Peyer's patch (tissue), 4 donors: ENCODE measurements around the gene AGBL5. TPM values are rescaled to one million over a fixed set of nuclear protein-coding genes. Genes with fewer than 3 reads are reported as not detected.

ENCODE experiments used
- DNase-seq, 3 donors: peaks; one replicate each; pipeline ENCODE4 v3.0.0-alpha.2; 2017 to 2019
- H3K27ac ChIP-seq, 4 donors: fragments of 200-600 bp; sonication (generic); one replicate each; pipeline ENCODE4 v1.5.1; 2016 to 2019
- H3K27me3 ChIP-seq, 2 donors: fragments of 200-600 bp; sonication (generic); one replicate each; pipeline ENCODE4 v1.5.1; 2019
- H3K36me3 ChIP-seq, 3 donors: fragments of 200-600 bp; sonication (generic); one replicate each; pipeline ENCODE4 v1.5.1; 2016 to 2019
- H3K4me1 ChIP-seq, 4 donors: fragments of 200-600 bp; sonication (generic); one replicate each; pipeline ENCODE4 v1.5.1; 2016 to 2019
- H3K4me3 ChIP-seq, 4 donors: fragments of 200-600 bp; sonication (generic); 1 replicate in 3 of 4; 2 replicates in 1 of 4; pipeline ENCODE4 v1.5.1; 2016 to 2019; ENCODE audit warnings: mild to moderate bottlenecking in 1 of 4
- H3K9me3 ChIP-seq, 4 donors: fragments of 200-600 bp; sonication (generic); one replicate each; pipeline ENCODE4 v1.5.1; 2016 to 2019; ENCODE audit warnings: mild to moderate bottlenecking in 1 of 4
- CTCF ChIP-seq, 6 experiments: fragments of 450-650 bp in 4 of 6; fragments of 200-600 bp in 2 of 6; sonication (generic) in 1 of 6; IDR thresholded peaks; one replicate each; pipeline ENCODE4 v1.5.1; 2017 to 2019; ENCODE audit warnings: antibody characterized with exemption in 6 of 6, mild to moderate bottlenecking in 3 of 6, moderate library complexity in 1 of 6
- POLR2A ChIP-seq, 2 donors: fragments of 450-650 bp; IDR thresholded peaks; one replicate each; pipeline ENCODE4 v1.5.1; 2017; ENCODE audit warnings: antibody characterized with exemption in 2 of 2, mild to moderate bottlenecking in 2 of 2, moderate library complexity in 2 of 2
- total RNA-seq, 4 donors: library from RNA; depleted of rRNA; stranded (reverse); fragments of >200 nt; gene quantifications; one replicate each; pipeline ENCODE4 v1.1.0, GENCODE V29; 2016

Gene AGBL5
- total RNA-seq, 4 donors from 2014 or later = 7.5 to 18.2 (median 12.3) TPM

GRCh38 chr2:27033253-27033852 lies 18.1 kb upstream of the AGBL5 start:
- Histone ChIP-seq H3K36me3 (peaks cover 0 to 37% (median 0%) of the 10 kb centered on the region in 3 donors), H3K4me3 (peak overlapping the region; percentile 71 to 98 (median 90)), H3K9me3 (no peaks in the 10 kb centered on the region), H3K27ac (peak overlapping the region; percentile 79 to 87 (median 84)), H3K4me1 (peaks cover 0 to 20% (median 5%) of the 10 kb centered on the region in 4 donors), H3K27me3 (no peaks in the 10 kb centered on the region)
- DNase-seq = no peak
- TF ChIP-seq CTCF (IDR thresholded peaks at IDR 0.05) (no peak), POLR2A (IDR thresholded peaks at IDR 0.05) (no peak)

GRCh38 chr2:27038012-27038411 lies 13.5 kb upstream of the AGBL5 start:
- TF ChIP-seq CTCF (IDR thresholded peaks at IDR 0.05) = no peak
- TF ChIP-seq POLR2A (IDR thresholded peaks at IDR 0.05) = no peak
- no peak for DNase-seq
- no peaks in the 10 kb centered on the region for H3K27me3 ChIP-seq
- H3K36me3 ChIP-seq = peaks cover 0 to 70% (median 0%) of the 10 kb centered on the region in 3 donors
- peaks cover 0 to 20% (median 5%) of the 10 kb centered on the region in 4 donors for H3K4me1 ChIP-seq
- no peak overlapping the region for H3K27ac ChIP-seq
- no peaks in the 10 kb centered on the region for H3K9me3 ChIP-seq
- H3K4me3 ChIP-seq = no peak overlapping the region

GRCh38 chr2:27038631-27039339 lies 12.7 kb upstream of the AGBL5 start:
- H3K36me3 ChIP-seq = peaks cover 0 to 70% (median 0%) of the 10 kb centered on the region in 3 donors
- H3K27ac ChIP-seq = no peak overlapping the region
- H3K4me1 ChIP-seq = peaks cover 0 to 24% (median 2%) of the 10 kb centered on the region in 4 donors
- no peaks in the 10 kb centered on the region for H3K9me3 ChIP-seq
- no peaks in the 10 kb centered on the region for H3K27me3 ChIP-seq
- H3K4me3 ChIP-seq = no peak overlapping the region
- no peak for DNase-seq
- no peak for TF ChIP-seq POLR2A (IDR thresholded peaks at IDR 0.05)
- TF ChIP-seq CTCF (IDR thresholded peaks at IDR 0.05) = no peak

GRCh38 chr2:27039426-27039825 lies 12.0 kb upstream of the AGBL5 start:
- Histone ChIP-seq H3K4me1 (peaks cover 0 to 18% (median 0%) of the 10 kb centered on the region in 4 donors), H3K27me3 (no peaks in the 10 kb centered on the region), H3K27ac (no peak overlapping the region), H3K36me3 (peaks cover 0 to 70% (median 0%) of the 10 kb centered on the region in 3 donors), H3K4me3 (no peak overlapping the region), H3K9me3 (no peaks in the 10 kb centered on the region)
- no peak for TF ChIP-seq POLR2A (IDR thresholded peaks at IDR 0.05)
- no peak for TF ChIP-seq CTCF (IDR thresholded peaks at IDR 0.05)
- DNase-seq = no peak

- no peaks in the 10 kb centered on the region for H3K9me3 ChIP-seq
- H3K4me1 ChIP-seq = peaks cover 0 to 14% (median 0%) of the 10 kb centered on the region in 4 donors
- TF ChIP-seq POLR2A (IDR thresholded peaks at IDR 0.05) (no peak), CTCF (IDR thresholded peaks at IDR 0.05) (no peak)
- no peak overlapping the region for H3K4me3 ChIP-seq
- no peak overlapping the region for H3K27ac ChIP-seq
- DNase-seq = peak in 1 of 3 donors; percentile 32
- peaks cover 0 to 68% (median 0%) of the 10 kb centered on the region in 3 donors for H3K36me3 ChIP-seq
- no peaks in the 10 kb centered on the region for H3K27me3 ChIP-seq
Observed at GRCh38 chr2:27039871-27040270, 11.6 kb upstream of the AGBL5 start.
